HG02759 (cell line): ENCODE results near the gene AUTS2.

Source experiments
- ATAC-seq: cut with Tn5 transposase; IDR thresholded peaks from one replicate; pipeline ENCODE4 v1.9.1; 2021; ENCODE audit warnings: mild to moderate bottlenecking, moderate library complexity; ENCODE audit not compliant: unreplicated experiment

AUTS2 gene

GRCh38 chr7:70044064-70044463, 445.8 kb downstream of the AUTS2 start:
- ATAC-seq, result no peak

GRCh38 chr7:70044525-70044924, 446.2 kb downstream of the AUTS2 start:
- no peak for ATAC-seq

GRCh38 chr7:70044981-70045380, 446.7 kb downstream of the AUTS2 start:
- ATAC-seq, result no peak

- no peak for ATAC-seq
These were observed 449.1 kb downstream of the AUTS2 start for GRCh38 chr7:70047384-70047783.

GRCh38 chr7:70047891-70048448, 449.7 kb downstream of the AUTS2 start:
- ATAC-seq, result no peak

GRCh38 chr7:70051726-70052125, 453.5 kb downstream of the AUTS2 start:
- no peak for ATAC-seq

- no peak for ATAC-seq
These were observed 454.4 kb downstream of the AUTS2 start for GRCh38 chr7:70052691-70053090.

GRCh38 chr7:70053421-70053820, 455.1 kb downstream of the AUTS2 start:
- ATAC-seq, result no peak

- no peak for ATAC-seq
These were observed 455.7 kb downstream of the AUTS2 start for GRCh38 chr7:70053989-70054388.

GRCh38 chr7:70056363-70056762, 458.1 kb downstream of the AUTS2 start:
- ATAC-seq, result no peak

- no peak for ATAC-seq
These were observed 462.2 kb downstream of the AUTS2 start for GRCh38 chr7:70060298-70061068.

- no peak for ATAC-seq
These were observed 465.1 kb downstream of the AUTS2 start for GRCh38 chr7:70063371-70063770.

GRCh38 chr7:70063927-70064326, 465.7 kb downstream of the AUTS2 start:
- ATAC-seq, result no peak

- ATAC-seq, result no peak
These were observed 468.6 kb downstream of the AUTS2 start for GRCh38 chr7:70066844-70067243.

GRCh38 chr7:70068531-70068930, 470.3 kb downstream of the AUTS2 start:
- ATAC-seq, result no peak

GRCh38 chr7:70069977-70070376, 471.7 kb downstream of the AUTS2 start:
- ATAC-seq, result no peak

- ATAC-seq, result no peak
These were observed 473.5 kb downstream of the AUTS2 start for GRCh38 chr7:70071766-70072165.

GRCh38 chr7:70072220-70072619, 473.9 kb downstream of the AUTS2 start:
- ATAC-seq, result no peak

GRCh38 chr7:70076325-70076724, 478.1 kb downstream of the AUTS2 start:
- no peak for ATAC-seq

GRCh38 chr7:70082099-70082611, 483.9 kb downstream of the AUTS2 start:
- no peak for ATAC-seq

GRCh38 chr7:70091362-70091761, 493.1 kb downstream of the AUTS2 start:
- no peak for ATAC-seq
